ENCODE data around the gene PRPF8. TPM values are rescaled to one million over a fixed set of nuclear protein-coding genes. Genes with fewer than 3 reads are reported as not detected.

Gene PRPF8
- total and polyA plus RNA-seq, 10 of the 15 experiments (the other 5 are each of a cell fraction or from before 2014, with no cell fraction given), result 77.2 to 337 (median 162) TPM

- Histone ChIP-seq H3K36me3 (ENCODE audit: control insufficient read depth in 2 of 2, insufficient read depth in 2 of 2, low read length in 1 of 2) (peaks cover 0 to 7% of the 10 kb centered on the region in 2 experiments; a peak in 2 of 4 replicates), H2AFZ (ENCODE audit: control insufficient read depth, low read depth, low read length) (no peak overlapping the region), H3K79me2 (ENCODE audit: control insufficient read depth, insufficient read depth, low read length) (peaks cover 7% of the 10 kb centered on the region), H3K9ac (ENCODE audit: control insufficient read depth, insufficient read depth, low read length) (no peak overlapping the region), H4K20me1 (ENCODE audit: control insufficient read depth, insufficient read depth) (no peaks in the 10 kb centered on the region), H3K9me3 (replicated peaks; ENCODE audit: control insufficient read depth, insufficient read depth, low read length) (no peaks in the 10 kb centered on the region), H3K4me2 (ENCODE audit: control insufficient read depth, insufficient read depth) (peak overlapping the region; percentile 5; the same call in 1 of the 2 replicates), H3K4me3 (no peak overlapping the region), H3K27me3 (replicated peaks in 1 of 2; ENCODE audit: control insufficient read depth in 2 of 2, insufficient read depth in 2 of 2, low read length in 1 of 2) (peaks cover 0 to 3% of the 10 kb centered on the region in 2 experiments; a peak in 1 of 4 replicates), H3K27ac (ENCODE audit: control insufficient read depth, insufficient read depth) (no peak overlapping the region), H3K4me1 (ENCODE audit: control insufficient read depth, insufficient read depth, low read length) (peaks cover 9% of the 10 kb centered on the region)
- ATAC-seq (no peak), DNase-seq (ENCODE audit: low read depth, low spot score) (no peak), FAIRE-seq (no peak)
- intact Hi-C loops (cut with micrococcal nuclease; ENCODE audit: unreplicated experiment), result no loop called here
- SMC1A ChIA-PET (ENCODE audit: uncharacterized antibody, unreplicated experiment), result interaction anchor here (0.7 to 1.5 kb wide), 4 partner anchors 9 to 152 kb away, joined by 3 to 4 read pairs (median 4); no protein-coding TSS in a partner anchor
- CTCF ChIA-PET, result interaction anchor here (0.6 to 11.0 kb wide), 12 partner anchors 9 to 152 kb away, joined by 3 to 232 read pairs (median 4); partner anchors contain the start of genes RILP and RPA1
- RAD21 ChIA-PET (ENCODE audit: unreplicated experiment), result interaction anchor here (0.9 to 1.9 kb wide), 5 partner anchors 29 to 152 kb away, joined by 3 to 8 read pairs (median 4); no protein-coding TSS in a partner anchor
- in situ Hi-C loops (cut with MboI), result no loop called here
- TSS peak; percentile 50 for BruUV-seq (replicated peaks)
- POLR2A ChIA-PET, result interaction anchor here (0.5 to 0.6 kb wide), 2 partner anchors 9 to 17 kb away, joined by 3 read pairs; no protein-coding TSS in a partner anchor
- 74% methylated on average over 10 of the region's 10 CpGs for WGBS (ENCODE audit: insufficient coverage, insufficient replicate concordance, low lambda C conversion rate, missing lambda C conversion rate)
- TF ChIP-seq PKNOX1 (IDR thresholded peaks at IDR 0.05) (no peak), HDGF (IDR thresholded peaks at IDR 0.05) (no peak), PAX5 (IDR thresholded peaks at IDR 0.05; ENCODE audit: borderline replicate concordance, low read depth, low read length) (no peak), MYB (IDR thresholded peaks at IDR 0.05; ENCODE audit: borderline replicate concordance, low read depth, low read length) (no peak), KDM1A (IDR thresholded peaks at IDR 0.05; ENCODE audit: borderline replicate concordance) (no peak), EGR1 (IDR thresholded peaks at IDR 0.05; ENCODE audit: borderline replicate concordance in 1 of 2, low read depth in 2 of 2, low read length in 2 of 2) (no peak), ZNF622 (IDR thresholded peaks at IDR 0.05) (no peak), HCFC1 (IDR thresholded peaks at IDR 0.05; ENCODE audit: low read length) (no peak), IKZF2 (IDR thresholded peaks at IDR 0.05) (no peak), POLR2AphosphoS5 (IDR thresholded peaks at IDR 0.05; ENCODE audit: low read length) (no peak)
Measured at GRCh38 chr17:1713160-1713877, 28.7 kb upstream of the PRPF8 start.
